Activated naive CD4-positive, alpha-beta T cell treated with anti-CD3 and anti-CD28 coated beads for 36 hours (primary cell): ENCODE measurements around the gene FAM24A. TPM values are rescaled to one million over a fixed set of nuclear protein-coding genes. Genes with fewer than 3 reads are reported as not detected.
"Not testable (repeated sequence)": the region's sequence is repeated elsewhere in the genome, so short reads cannot be mapped to it uniquely, and the experiment has no call there.

Experiments used
- CTCF ChIA-PET: fragments of 350-600 bp; sonication (Branson Sonifier 250); formaldehyde crosslinking; loops from one replicate; lab custom pipeline; 2021; ENCODE audit warnings: antibody characterized with exemption; lab: Charles Lee
- DNase-seq: peaks from one replicate; pipeline ENCODE4 v3.0.0-alpha.2; 2020
- H3K27ac Mint-ChIP-seq: one replicate; pipeline ENCODE4 v1.8.0; 2021; ENCODE audit warnings: mild to moderate bottlenecking, mixed read lengths
- H3K27me3 Mint-ChIP-seq: one replicate; pipeline ENCODE4 v1.8.0; 2021; ENCODE audit warnings: low read depth, mixed read lengths
- H3K36me3 Mint-ChIP-seq: one replicate; pipeline ENCODE4 v1.8.0; 2021; ENCODE audit warnings: low read depth, mixed read lengths
- H3K4me1 Mint-ChIP-seq: one replicate; pipeline ENCODE4 v1.8.0; 2021; ENCODE audit warnings: low read depth, mixed read lengths
- H3K4me3 Mint-ChIP-seq: one replicate; pipeline ENCODE4 v1.8.0; 2021; ENCODE audit warnings: mild to moderate bottlenecking, moderate library complexity, mixed read lengths
- H3K9me3 Mint-ChIP-seq: one replicate; pipeline ENCODE4 v1.8.0; 2021; ENCODE audit warnings: mixed read lengths
- intact Hi-C: fragments of 100-400 bp; cut with micrococcal nuclease; formaldehyde crosslinking; loops from one replicate; pipeline ENCODE4 v1.15.1; 2023
- total RNA-seq, 2 experiments: library from RNA; stranded (reverse); gene quantifications; one replicate each; pipeline ENCODE4 v1.2.3, GENCODE V29; 2021

The FAM24A gene
- total RNA-seq: not detected

- intact Hi-C loops: no loop called here
- no peak within 1 kb of the TSS for H3K4me3 Mint-ChIP-seq
- no peaks in the 10 kb centered on the region for H3K4me1 Mint-ChIP-seq
- DNase-seq: no peak
- CTCF ChIA-PET: no interaction called here
- no peaks in the 10 kb centered on the region for H3K9me3 Mint-ChIP-seq
- H3K27me3 Mint-ChIP-seq: peaks cover 11% of the 10 kb centered on the region
- H3K27ac Mint-ChIP-seq: no peak within 1 kb of the TSS
- no peaks in the 10 kb centered on the region for H3K36me3 Mint-ChIP-seq
Observed at GRCh38 chr10:122910310-122910709, at the start of gene FAM24A. TSS of gene FAM24A (plus strand) at chr10:122910610. CDS start at chr10:122911635, 1,025 bp downstream.

- Mint-ChIP-seq H3K4me1 (peaks cover 5% of the 10 kb centered on the region), H3K4me3 (no peak overlapping the region), H3K27ac (no peak overlapping the region), H3K27me3 (no peaks in the 10 kb centered on the region), H3K9me3 (no peaks in the 10 kb centered on the region), H3K36me3 (peaks cover 15% of the 10 kb centered on the region)
- CTCF ChIA-PET: no interaction called here
- intact Hi-C loops: no loop called here
- no peak for DNase-seq
Observed at GRCh38 chr10:122861711-122862161, 48.7 kb upstream of the FAM24A start.

- Mint-ChIP-seq H3K27ac (no peak overlapping the region), H3K9me3 (peaks cover 1% of the 10 kb centered on the region), H3K4me3 (no peak overlapping the region), H3K27me3 (no peaks in the 10 kb centered on the region), H3K36me3 (peaks cover 21% of the 10 kb centered on the region), H3K4me1 (peaks cover 16% of the 10 kb centered on the region)
- CTCF ChIA-PET: no interaction called here
- no peak for DNase-seq
- intact Hi-C loops: no loop called here
Observed at GRCh38 chr10:122863216-122864193, 46.9 kb upstream of the FAM24A start.

- peaks cover 4% of the 10 kb centered on the region for H3K9me3 Mint-ChIP-seq
- H3K27ac Mint-ChIP-seq: no peak overlapping the region
- CTCF ChIA-PET: no interaction called here
- intact Hi-C loops: no loop called here
- H3K36me3 Mint-ChIP-seq: peaks cover 17% of the 10 kb centered on the region
- DNase-seq: no peak
- H3K27me3 Mint-ChIP-seq: no peaks in the 10 kb centered on the region
- H3K4me1 Mint-ChIP-seq: peaks cover 16% of the 10 kb centered on the region
- H3K4me3 Mint-ChIP-seq: no peak overlapping the region
Observed at GRCh38 chr10:122864194-122864592, 46.2 kb upstream of the FAM24A start.

- Mint-ChIP-seq H3K27ac (no peak overlapping the region), H3K4me3 (no peak overlapping the region), H3K9me3 (peaks cover 5% of the 10 kb centered on the region), H3K27me3 (no peaks in the 10 kb centered on the region), H3K36me3 (peaks cover 20% of the 10 kb centered on the region), H3K4me1 (peaks cover 19% of the 10 kb centered on the region)
- no peak for DNase-seq
- intact Hi-C loops: no loop called here
- CTCF ChIA-PET: no interaction called here
Observed at GRCh38 chr10:122864901-122865300, 45.5 kb upstream of the FAM24A start.

- H3K4me3 Mint-ChIP-seq, H3K27ac Mint-ChIP-seq, CTCF ChIA-PET, intact Hi-C loops, H3K9me3 Mint-ChIP-seq, H3K27me3 Mint-ChIP-seq, DNase-seq: not testable (repeated sequence)
- H3K36me3 Mint-ChIP-seq: peaks cover 29% of the 10 kb centered on the region
- peaks cover 21% of the 10 kb centered on the region for H3K4me1 Mint-ChIP-seq
Observed at GRCh38 chr10:122866757-122867482, 43.5 kb upstream of the FAM24A start.

GRCh38 chr10:122868768-122869167, 41.6 kb upstream of the FAM24A start:
- intact Hi-C loops, CTCF ChIA-PET, H3K27ac Mint-ChIP-seq, DNase-seq, H3K27me3 Mint-ChIP-seq, H3K9me3 Mint-ChIP-seq, H3K4me3 Mint-ChIP-seq: not testable (repeated sequence)
- H3K36me3 Mint-ChIP-seq: peaks cover 33% of the 10 kb centered on the region
- H3K4me1 Mint-ChIP-seq: peaks cover 21% of the 10 kb centered on the region

- H3K27me3 Mint-ChIP-seq, H3K27ac Mint-ChIP-seq, DNase-seq, CTCF ChIA-PET, intact Hi-C loops, H3K4me3 Mint-ChIP-seq, H3K9me3 Mint-ChIP-seq: not testable (repeated sequence)
- H3K36me3 Mint-ChIP-seq: peaks cover 41% of the 10 kb centered on the region
- peaks cover 21% of the 10 kb centered on the region for H3K4me1 Mint-ChIP-seq
Observed at GRCh38 chr10:122871947-122872346, 38.5 kb upstream of the FAM24A start.

GRCh38 chr10:122875843-122876466, 34.5 kb upstream of the FAM24A start:
- Mint-ChIP-seq H3K4me3 (no peak overlapping the region), H3K27me3 (peaks cover 3% of the 10 kb centered on the region), H3K27ac (no peak overlapping the region), H3K36me3 (peaks cover 43% of the 10 kb centered on the region), H3K4me1 (peaks cover 36% of the 10 kb centered on the region), H3K9me3 (peaks cover 2% of the 10 kb centered on the region)
- intact Hi-C loops: no loop called here
- CTCF ChIA-PET: no interaction called here
- DNase-seq: no peak

GRCh38 chr10:122876467-122876855, 33.9 kb upstream of the FAM24A start:
- no peak overlapping the region for H3K27ac Mint-ChIP-seq
- no peak for DNase-seq
- peaks cover 39% of the 10 kb centered on the region for H3K4me1 Mint-ChIP-seq
- peaks cover 3% of the 10 kb centered on the region for H3K27me3 Mint-ChIP-seq
- peaks cover 46% of the 10 kb centered on the region for H3K36me3 Mint-ChIP-seq
- H3K9me3 Mint-ChIP-seq: peaks cover 2% of the 10 kb centered on the region
- CTCF ChIA-PET: no interaction called here
- intact Hi-C loops: no loop called here
- no peak overlapping the region for H3K4me3 Mint-ChIP-seq

GRCh38 chr10:122877264-122877663, 33.1 kb upstream of the FAM24A start:
- Mint-ChIP-seq H3K27me3 (peaks cover 3% of the 10 kb centered on the region), H3K9me3 (no peaks in the 10 kb centered on the region), H3K4me1 (peaks cover 39% of the 10 kb centered on the region), H3K4me3 (peak overlapping the region; percentile 82), H3K36me3 (peaks cover 41% of the 10 kb centered on the region), H3K27ac (no peak overlapping the region)
- CTCF ChIA-PET: interaction anchor here (0.6 kb wide), 1 partner anchor 1886 kb away, joined by 3 read pairs; no protein-coding TSS in a partner anchor
- intact Hi-C loops: no loop called here
- no peak for DNase-seq

GRCh38 chr10:122878799-122879338, 31.5 kb upstream of the FAM24A start:
- Mint-ChIP-seq H3K9me3 (no peaks in the 10 kb centered on the region), H3K36me3 (peaks cover 39% of the 10 kb centered on the region), H3K27ac (peak overlapping the region; percentile 90), H3K4me3 (peak overlapping the region; percentile 82), H3K4me1 (peaks cover 46% of the 10 kb centered on the region), H3K27me3 (peaks cover 3% of the 10 kb centered on the region)
- intact Hi-C loops: loop anchor here (1.0 to 2.0 kb wide), 7 partner anchors 34 to 505 kb away; partner anchors contain the start of genes BUB3, C10orf88, IKZF5 and PLEKHA1
- CTCF ChIA-PET: no interaction called here
- DNase-seq: no peak
